ENCODE data around the gene OPN1MW. TPM values are rescaled to one million over a fixed set of nuclear protein-coding genes. Genes with fewer than 3 reads are reported as not detected.
"Not testable (repeated sequence)": the region's sequence is repeated elsewhere in the genome, so short reads cannot be mapped to it uniquely, and the experiment has no call there.

OPN1MW gene
- total and polyA plus RNA-seq, 3 donors from 2014 or later = not detected

DNA sequence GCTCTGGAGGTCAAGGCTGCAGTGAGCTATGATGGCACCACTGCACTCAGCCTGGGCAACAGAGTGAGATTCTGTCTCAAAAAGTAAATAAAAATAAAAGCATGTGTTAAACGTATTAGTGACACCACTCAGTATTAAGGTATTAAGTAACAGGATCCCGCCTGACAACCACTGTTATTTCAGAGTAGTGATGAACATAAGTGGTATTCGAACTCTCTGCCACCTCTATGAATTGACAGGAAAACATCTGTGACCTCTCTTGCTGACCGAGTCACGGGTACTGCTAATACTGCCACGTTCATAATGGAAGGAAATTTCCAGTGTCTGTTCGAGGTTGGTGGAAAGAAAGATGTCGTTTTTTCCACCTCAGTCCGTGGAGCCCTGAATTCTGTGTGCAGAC, 44.3 kb downstream of the OPN1MW start:
- H3K4me3 ChIP-seq; intact Hi-C loops (cut with DNase I; ENCODE audit: low total_unique reads); H3K36me3 ChIP-seq (ENCODE audit: low read depth, missing control alignments); H3K4me1 ChIP-seq; DNase-seq; H3K9me3 ChIP-seq; H3K27ac ChIP-seq; H3K27me3 ChIP-seq: not testable (repeated sequence)
- WGBS, 2 donors = no CpG with 5 or more reads among the region's 9 CpGs

DNA sequence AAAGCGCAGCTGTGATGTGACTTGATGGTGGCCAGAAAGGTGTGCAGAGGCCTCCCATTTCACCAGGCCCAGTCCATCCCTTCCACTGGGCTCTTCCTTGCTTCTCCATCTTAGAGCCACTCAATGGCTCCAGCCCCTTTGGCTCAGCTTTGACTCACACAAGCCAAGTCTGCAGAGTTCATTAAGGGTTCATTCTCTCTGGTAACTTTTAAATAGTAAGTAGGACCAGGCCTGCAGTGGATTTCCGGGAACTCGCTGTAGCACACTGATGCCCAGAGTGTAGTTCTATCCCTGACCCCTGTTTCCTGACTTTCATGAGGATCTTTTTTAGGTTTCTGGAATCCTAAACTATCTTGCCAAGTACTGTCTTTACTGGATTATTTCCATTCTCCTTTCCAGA, 49.0 kb downstream of the OPN1MW start:
- H3K4me1 ChIP-seq; DNase-seq; intact Hi-C loops (cut with DNase I; ENCODE audit: low total_unique reads); H3K27me3 ChIP-seq; H3K36me3 ChIP-seq (ENCODE audit: low read depth, missing control alignments); H3K4me3 ChIP-seq; H3K27ac ChIP-seq; H3K9me3 ChIP-seq: not testable (repeated sequence)
- WGBS, 2 donors = no CpG with 5 or more reads among the region's 3 CpGs

DNA sequence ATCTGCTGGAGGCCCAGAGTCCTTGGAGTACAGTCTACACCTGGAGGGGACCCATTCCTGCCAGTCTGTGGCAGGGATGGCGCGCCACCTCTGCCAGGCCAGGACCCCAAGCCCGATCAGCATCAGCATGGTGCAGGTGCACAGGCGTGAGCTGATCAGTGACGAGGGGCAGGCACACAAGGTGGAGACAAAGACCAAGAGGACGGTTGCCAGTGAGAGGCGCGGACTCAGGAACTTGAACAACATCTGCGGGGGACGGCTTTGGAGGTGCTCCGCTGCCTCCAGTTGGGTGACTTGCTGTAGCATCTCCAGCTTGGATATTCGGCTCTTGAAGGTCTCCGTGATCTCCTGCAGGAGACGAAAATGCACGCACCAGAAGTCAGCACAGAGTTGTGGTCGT, 51.2 kb downstream of the OPN1MW start:
- H3K9me3 ChIP-seq; intact Hi-C loops (cut with DNase I; ENCODE audit: low total_unique reads); H3K4me3 ChIP-seq; H3K4me1 ChIP-seq; DNase-seq; H3K27ac ChIP-seq; H3K36me3 ChIP-seq (ENCODE audit: low read depth, missing control alignments); H3K27me3 ChIP-seq: not testable (repeated sequence)
- no CpG with 5 or more reads among the region's 16 CpGs for WGBS, 2 donors

DNA sequence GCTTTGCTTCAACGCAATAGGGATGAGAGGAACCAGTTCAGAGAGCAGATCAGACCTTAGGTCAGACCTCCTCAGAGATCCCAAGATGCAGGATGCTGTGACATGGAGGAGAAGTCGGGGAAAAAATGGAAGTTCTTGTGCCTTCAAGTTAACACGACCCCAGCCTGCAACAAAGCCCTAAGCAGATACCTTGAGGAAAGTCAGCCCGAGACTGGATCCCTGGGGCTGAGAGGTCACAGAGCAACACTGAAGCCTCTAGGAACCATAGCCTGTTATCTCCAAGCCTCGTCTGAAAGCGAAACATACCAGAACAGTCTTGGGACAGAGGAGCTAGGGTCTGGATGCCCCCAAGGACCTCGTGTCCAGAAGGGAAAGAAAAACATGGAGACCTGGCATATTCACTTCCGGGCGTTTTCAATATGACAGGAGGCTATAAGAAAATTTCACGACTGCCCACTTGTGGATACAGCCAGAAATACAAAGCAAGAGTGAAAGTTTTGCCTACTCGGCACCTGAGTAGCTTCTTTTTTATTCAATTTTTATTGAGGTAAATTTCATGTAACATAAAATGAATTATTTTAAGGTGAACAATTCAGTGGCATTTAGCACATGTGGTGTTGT, 56.7 kb downstream of the OPN1MW start:
- H3K4me3 ChIP-seq; H3K4me1 ChIP-seq; H3K9me3 ChIP-seq; H3K36me3 ChIP-seq (ENCODE audit: low read depth, missing control alignments); DNase-seq; H3K27ac ChIP-seq; H3K27me3 ChIP-seq; intact Hi-C loops (cut with DNase I; ENCODE audit: low total_unique reads): not testable (repeated sequence)
- WGBS, 2 donors = 83% methylated on average over 1 of the region's 11 CpGs; no CpG with 5 or more reads in 1 of the 2 donors

DNA sequence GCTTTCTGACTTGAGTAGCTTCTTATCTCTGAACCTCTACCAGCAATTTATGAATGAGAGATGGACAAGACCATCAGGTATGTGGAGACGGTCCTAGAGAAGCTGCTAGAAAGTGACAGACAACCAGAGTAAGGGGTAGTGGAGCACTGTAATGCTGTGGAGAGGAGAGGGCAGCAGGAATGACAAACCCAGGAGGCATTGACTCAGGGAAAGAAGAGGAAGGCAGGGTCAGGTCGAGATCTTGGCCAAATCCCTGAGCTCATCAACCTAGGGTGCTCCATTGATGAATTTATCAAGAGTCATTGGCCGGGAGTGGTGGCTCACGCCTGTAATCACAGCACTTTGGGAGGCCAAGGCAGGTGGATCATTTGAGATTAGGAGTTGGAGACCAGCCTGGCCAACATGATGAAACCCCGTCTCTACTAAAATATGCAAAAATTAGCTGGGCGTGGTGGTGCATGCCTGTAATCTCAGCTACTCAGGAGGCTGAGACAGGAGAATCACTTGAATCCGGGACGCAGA, 57.6 kb downstream of the OPN1MW start:
- H3K36me3 ChIP-seq (ENCODE audit: low read depth, missing control alignments); H3K4me3 ChIP-seq; H3K9me3 ChIP-seq; H3K27me3 ChIP-seq; DNase-seq; intact Hi-C loops (cut with DNase I; ENCODE audit: low total_unique reads); H3K4me1 ChIP-seq; H3K27ac ChIP-seq: not testable (repeated sequence)
- 92% methylated on average over 4 to 6 of the region's 8 CpGs for WGBS, 2 donors

Other genes with a start within 250 kb of the OPN1MW start
- 10 to 100 TPM; 46.7 to 52.8 TPM for gene NAA10, start 247.6 kb upstream of the OPN1MW start, total RNA-seq
- gene NAA10, start 247.6 kb upstream of the OPN1MW start, polyA plus RNA-seq (ENCODE audit: insufficient read depth, low read depth, low replicate concordance) = 33.9 TPM
- 1 to 10 TPM; 2.8 to 3.4 TPM for gene RENBP, start 238.0 kb upstream of the OPN1MW start, total RNA-seq
- gene RENBP, start 238.0 kb upstream of the OPN1MW start, polyA plus RNA-seq (ENCODE audit: insufficient read depth, low read depth, low replicate concordance) = 4.8 TPM
- 100 to 1,000 TPM; 102 to 115 TPM for gene HCFC1, start 210.8 kb upstream of the OPN1MW start, total RNA-seq
- gene HCFC1, start 210.8 kb upstream of the OPN1MW start, polyA plus RNA-seq (ENCODE audit: insufficient read depth, low read depth, low replicate concordance) = 32.3 TPM
- 10 to 100 TPM; 13.1 to 15.7 TPM for gene TMEM187, start 209.8 kb upstream of the OPN1MW start, total RNA-seq
- gene TMEM187, start 209.8 kb upstream of the OPN1MW start, polyA plus RNA-seq (ENCODE audit: insufficient read depth, low read depth, low replicate concordance) = 6.1 TPM
- gene IRAK1, start 162.7 kb upstream of the OPN1MW start, total RNA-seq = 10 to 100 TPM; 77.6 to 90.8 TPM
- gene IRAK1, start 162.7 kb upstream of the OPN1MW start, polyA plus RNA-seq (ENCODE audit: insufficient read depth, low read depth, low replicate concordance) = 48.6 TPM
- 10 to 100 TPM; 85.4 to 86.4 TPM for gene MECP2, start 84.9 kb upstream of the OPN1MW start, total RNA-seq
- gene MECP2, start 84.9 kb upstream of the OPN1MW start, polyA plus RNA-seq (ENCODE audit: insufficient read depth, low read depth, low replicate concordance) = 25.0 TPM
- gene OPN1LW, start 38.4 kb upstream of the OPN1MW start, total RNA-seq = under 1 TPM in 1 of 2 donors, not detected in 1; 0.31 TPM
- gene OPN1LW, start 38.4 kb upstream of the OPN1MW start, polyA plus RNA-seq (ENCODE audit: insufficient read depth, low read depth, low replicate concordance) = not detected
- not detected for gene OPN1MW2, start 37.2 kb downstream of the OPN1MW start, total RNA-seq
- not detected for gene OPN1MW2, start 37.2 kb downstream of the OPN1MW start, polyA plus RNA-seq (ENCODE audit: insufficient read depth, low read depth, low replicate concordance)
- not detected for gene OPN1MW3, start 75.0 kb downstream of the OPN1MW start, total RNA-seq
- gene OPN1MW3, start 75.0 kb downstream of the OPN1MW start, polyA plus RNA-seq (ENCODE audit: insufficient read depth, low read depth, low replicate concordance) = not detected
- gene TEX28, start 112.5 kb downstream of the OPN1MW start, total RNA-seq = 1 to 10 TPM; 4.2 to 6.4 TPM
- 9.0 TPM for gene TEX28, start 112.5 kb downstream of the OPN1MW start, polyA plus RNA-seq (ENCODE audit: insufficient read depth, low read depth, low replicate concordance)
- 100 to 1,000 TPM; 224 to 268 TPM for gene TKTL1, start 113.2 kb downstream of the OPN1MW start, total RNA-seq
- 233 TPM for gene TKTL1, start 113.2 kb downstream of the OPN1MW start, polyA plus RNA-seq (ENCODE audit: insufficient read depth, low read depth, low replicate concordance)
- gene FLNA, start 192.0 kb downstream of the OPN1MW start, total RNA-seq = 100 to 1,000 TPM; 400 to 532 TPM
- gene FLNA, start 192.0 kb downstream of the OPN1MW start, polyA plus RNA-seq (ENCODE audit: insufficient read depth, low read depth, low replicate concordance) = 474 TPM
- 10 to 100 TPM; 65.6 to 69.6 TPM for gene EMD, start 196.7 kb downstream of the OPN1MW start, total RNA-seq
- 74.2 TPM for gene EMD, start 196.7 kb downstream of the OPN1MW start, polyA plus RNA-seq (ENCODE audit: insufficient read depth, low read depth, low replicate concordance)
- gene RPL10, start 215.8 kb downstream of the OPN1MW start, total RNA-seq = 1,000 to 10,000 TPM in 1 of 2 donors, 100 to 1,000 TPM in 1; 925 to 1,913 TPM
- gene RPL10, start 215.8 kb downstream of the OPN1MW start, polyA plus RNA-seq (ENCODE audit: insufficient read depth, low read depth, low replicate concordance) = 1,423 TPM
- 10 to 100 TPM; 36.5 to 42.2 TPM for gene DNASE1L1, start 226.7 kb downstream of the OPN1MW start, total RNA-seq
- gene DNASE1L1, start 226.7 kb downstream of the OPN1MW start, polyA plus RNA-seq (ENCODE audit: insufficient read depth, low read depth, low replicate concordance) = 18.5 TPM
- 10 to 100 TPM; 32.1 to 48.7 TPM for gene TAFAZZIN, start 228.9 kb downstream of the OPN1MW start, total RNA-seq
- gene TAFAZZIN, start 228.9 kb downstream of the OPN1MW start, polyA plus RNA-seq (ENCODE audit: insufficient read depth, low read depth, low replicate concordance) = 11.8 TPM
- gene ATP6AP1, start 246.1 kb downstream of the OPN1MW start, total RNA-seq = 100 to 1,000 TPM in 1 of 2 donors, 10 to 100 TPM in 1; 95.1 to 158 TPM
- 119 TPM for gene ATP6AP1, start 246.1 kb downstream of the OPN1MW start, polyA plus RNA-seq (ENCODE audit: insufficient read depth, low read depth, low replicate concordance)